HepG2 (cell line): ENCODE results near the gene PPP1R14D. TPM values are rescaled to one million over a fixed set of nuclear protein-coding genes. Genes with fewer than 3 reads are reported as not detected.

Source experiments
- EZH2 ChIP-seq: conservative IDR thresholded peaks from 2 replicates; pipeline ENCODE4 v1.6.1; 2012; ENCODE audit warnings: mild to moderate bottlenecking, low read depth, low read length, moderate library complexity
- HHEX ChIP-seq: IDR thresholded peaks from 2 replicates; pipeline ENCODE4 v1.6.1; 2016; ENCODE audit warnings: control low read depth
- MAFK ChIP-seq, 2 experiments: IDR thresholded peaks in 1 of 2; conservative IDR thresholded peaks in 1 of 2; 2 replicates each; pipeline ENCODE4 v1.6.1; 2011; ENCODE audit warnings: improper control_type of control experiment in 2 of 2, low read length in 2 of 2
- MIXL1 ChIP-seq: IDR thresholded peaks from 2 replicates; pipeline ENCODE4 v1.6.1; 2016
- NR3C1 ChIP-seq: sonication (generic); formaldehyde crosslinking; IDR thresholded peaks from 2 replicates; pipeline ENCODE4 v1.4.0; 2020; ENCODE audit warnings: missing genetic modification reagents
- PAXIP1 ChIP-seq: sonication (generic); formaldehyde crosslinking; conservative IDR thresholded peaks from 2 replicates; pipeline ENCODE4 v1.4.0; 2020; ENCODE audit warnings: mild to moderate bottlenecking, missing genetic modification reagents, moderate library complexity
- POLR2AphosphoS2 ChIP-seq: IDR thresholded peaks from 2 replicates; pipeline ENCODE4 v1.6.1; 2011; ENCODE audit warnings: low read depth, low read length, improper control_type of control experiment
- RERE ChIP-seq: IDR thresholded peaks from 2 replicates; pipeline ENCODE4 v1.6.1; 2016; ENCODE audit warnings: low read depth, missing genetic modification reagents, missing compliant biosample characterization
- SIN3A ChIP-seq: IDR thresholded peaks from 2 replicates; pipeline ENCODE4 v1.6.1; 2011; ENCODE audit warnings: low read depth, mild to moderate bottlenecking, control low read depth, low read length, borderline replicate concordance
- TEAD2 ChIP-seq: sonication (generic); formaldehyde crosslinking; IDR thresholded peaks from 2 replicates; pipeline ENCODE4 v1.9.0; 2021; ENCODE audit warnings: missing genetic modification reagents
- TMF1 ChIP-seq: sonication (generic); formaldehyde crosslinking; IDR thresholded peaks from 2 replicates; pipeline ENCODE4 v1.8.1; 2022; ENCODE audit warnings: low read depth, missing genetic modification reagents
- TSC22D2 ChIP-seq: sonication (generic); formaldehyde crosslinking; IDR thresholded peaks from 2 replicates; pipeline ENCODE4 v1.5.1; 2020; ENCODE audit warnings: missing genetic modification reagents, mild to moderate bottlenecking, borderline replicate concordance
- XRCC5 ChIP-seq: fragments of 200-400 bp; formaldehyde crosslinking; optimal IDR thresholded peaks from 2 replicates; pipeline ENCODE3; 2017; ENCODE audit warnings: mild to moderate bottlenecking, low read length
- ZMAT3 ChIP-seq: sonication (generic); formaldehyde crosslinking; conservative IDR thresholded peaks from 2 replicates; pipeline ENCODE4 v1.7.0; 2021; ENCODE audit warnings: missing genetic modification reagents
- ZNF232 ChIP-seq: sonication (generic); formaldehyde crosslinking; IDR thresholded peaks from 2 replicates; pipeline ENCODE4 v1.4.0; 2020; ENCODE audit warnings: missing genetic modification reagents, borderline replicate concordance
- ZNF614 ChIP-seq: IDR thresholded peaks from 2 replicates; pipeline ENCODE4 v1.6.1; 2018; ENCODE audit warnings: missing biosample characterization, missing genetic modification reagents, inconsistent platforms, borderline replicate concordance
- ZNF678 ChIP-seq: sonication (generic); formaldehyde crosslinking; IDR thresholded peaks from 2 replicates; pipeline ENCODE4 v1.4.0; 2020; ENCODE audit warnings: mild to moderate bottlenecking, missing genetic modification reagents
- polyA plus RNA-seq, 8 experiments: library from polyadenylated mRNA; depleted of rRNA in 3 of 8; stranded (reverse) in 7 of 8; unstranded in 1 of 8; fragments of >200 nt; fragmentation: Illumina TruSeq in 4 of 8; extraction: Trizol in 4 of 8; gene quantifications; 2 replicates each; pipeline versions ENCODE4 v1.2.1 to v1.2.3, GENCODE V29; 2011 to 2016; ENCODE audit warnings: low read depth in 4 of 8, missing spikeins in 1 of 8, mixed read lengths in 1 of 8; ENCODE audit not compliant: insufficient read depth in 1 of 8
- total RNA-seq, 5 experiments: library from RNA; depleted of rRNA; stranded (reverse); fragments of >200 nt; fragmentation: Illumina TruSeq; extraction: Trizol; gene quantifications; 2 replicates each; pipeline ENCODE4 v1.2.3, GENCODE V29; 2016; ENCODE audit warnings: low read depth in 1 of 5
- TF ChIP-seq, protein P1 (sequence below): sonication (generic); formaldehyde crosslinking; IDR thresholded peaks from 2 replicates; pipeline ENCODE4 v1.8.0; 2022; ENCODE audit warnings: missing genetic modification reagents, mild to moderate bottlenecking, inconsistent platforms, borderline replicate concordance
- TF ChIP-seq, protein P2 (sequence below): sonication (generic); formaldehyde crosslinking; IDR thresholded peaks from 2 replicates; pipeline ENCODE4 v1.4.0; 2020; ENCODE audit warnings: missing genetic modification reagents

Gene PPP1R14D
- total and polyA plus RNA-seq, 2 of the 13 experiments (the other 11 are each of a cell fraction or from before 2014, with no cell fraction given), result 0.53 to 0.55 TPM

GRCh38 chr15:40859206-40859851, 30.8 kb upstream of the PPP1R14D start (continued):
- no peak for TF ChIP-seq MAFK (conservative IDR thresholded peaks at IDR 0.05 in 1 of 2, IDR thresholded peaks at IDR 0.05 in 1 of 2; ENCODE audit: low read length in 2 of 2)
- no peak for TF ChIP-seq EZH2
- no peak for TF ChIP-seq TSC22D2 (CRISPR knock-in tag)
- 0 out of 2 replicates have a peak, but pooled peaks have one; percentile 13 for TF ChIP-seq PAXIP1
- no peak for TF ChIP-seq MIXL1 (CRISPR knock-in tag)
- TF ChIP-seq ZNF678, result no peak
- TF ChIP-seq, protein P1, sequence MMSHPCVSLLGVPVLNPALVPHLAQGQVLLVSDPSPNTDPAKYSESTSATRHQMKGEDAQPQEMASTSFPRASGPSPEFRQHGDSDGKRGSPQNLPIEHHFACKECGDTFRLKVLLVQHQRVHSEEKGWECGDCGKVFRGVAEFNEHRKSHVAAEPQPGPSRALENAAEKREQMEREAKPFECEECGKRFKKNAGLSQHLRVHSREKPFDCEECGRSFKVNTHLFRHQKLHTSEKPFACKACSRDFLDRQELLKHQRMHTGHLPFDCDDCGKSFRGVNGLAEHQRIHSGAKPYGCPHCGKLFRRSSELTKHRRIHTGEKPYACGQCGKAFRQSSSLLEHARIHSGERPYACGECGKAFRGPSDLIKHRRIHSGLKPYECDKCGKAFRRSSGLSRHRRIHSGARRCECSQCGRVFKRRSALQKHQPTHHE, result no peak
- TF ChIP-seq POLR2AphosphoS2, result no peak
- TF ChIP-seq SIN3A, result no peak
- TF ChIP-seq XRCC5, result peak; percentile 77
- no peak for TF ChIP-seq ZNF232 (CRISPR knock-in tag)
- TF ChIP-seq RERE (CRISPR knock-in tag), result no peak
- TF ChIP-seq ZMAT3 (CRISPR knock-in tag), result 0 out of 2 replicates have a peak, but pooled peaks have one; percentile 59
- no peak for TF ChIP-seq ZNF614 (CRISPR knock-in tag)
- no peak for TF ChIP-seq HHEX
- TF ChIP-seq NR3C1, result no peak
- TF ChIP-seq, protein P2, sequence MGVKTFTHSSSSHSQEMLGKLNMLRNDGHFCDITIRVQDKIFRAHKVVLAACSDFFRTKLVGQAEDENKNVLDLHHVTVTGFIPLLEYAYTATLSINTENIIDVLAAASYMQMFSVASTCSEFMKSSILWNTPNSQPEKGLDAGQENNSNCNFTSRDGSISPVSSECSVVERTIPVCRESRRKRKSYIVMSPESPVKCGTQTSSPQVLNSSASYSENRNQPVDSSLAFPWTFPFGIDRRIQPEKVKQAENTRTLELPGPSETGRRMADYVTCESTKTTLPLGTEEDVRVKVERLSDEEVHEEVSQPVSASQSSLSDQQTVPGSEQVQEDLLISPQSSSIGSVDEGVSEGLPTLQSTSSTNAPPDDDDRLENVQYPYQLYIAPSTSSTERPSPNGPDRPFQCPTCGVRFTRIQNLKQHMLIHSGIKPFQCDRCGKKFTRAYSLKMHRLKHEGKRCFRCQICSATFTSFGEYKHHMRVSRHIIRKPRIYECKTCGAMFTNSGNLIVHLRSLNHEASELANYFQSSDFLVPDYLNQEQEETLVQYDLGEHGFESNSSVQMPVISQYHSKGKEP (CRISPR knock-in tag), result no peak
- TF ChIP-seq TMF1, result no peak
- TF ChIP-seq TEAD2, result no peak
